NCI-H2227 (cell line): ENCODE measurements around the gene GRK2.
"Not testable (repeated sequence)": the region's sequence is repeated elsewhere in the genome, so short reads cannot be mapped to it uniquely, and the experiment has no call there.

ENCODE experiments used
- DNase-seq: peaks from one replicate; lab custom pipeline; 2025; ENCODE audit not compliant: unreplicated experiment; lab: John Stamatoyannopoulos, UW

Gene GRK2

GRCh38 chr11:67310246-67311050, 44.2 kb downstream of the GRK2 start:
- no peak for DNase-seq

GRCh38 chr11:67311051-67311555, 44.8 kb downstream of the GRK2 start:
- DNase-seq, result no peak

- no peak for DNase-seq
Observed at GRCh38 chr11:67311556-67312082, 45.3 kb downstream of the GRK2 start.

- DNase-seq, result no peak
Observed at GRCh38 chr11:67312187-67313021, 46.1 kb downstream of the GRK2 start.

- DNase-seq, result no peak
Observed at GRCh38 chr11:67313125-67313890, 47.0 kb downstream of the GRK2 start.

GRCh38 chr11:67314218-67314617, 47.9 kb downstream of the GRK2 start:
- no peak for DNase-seq

GRCh38 chr11:67315325-67315909, 49.1 kb downstream of the GRK2 start:
- DNase-seq, result no peak

- DNase-seq, result no peak
Observed at GRCh38 chr11:67316882-67317204, 50.6 kb downstream of the GRK2 start.

- DNase-seq, result peak; percentile 99
Observed at GRCh38 chr11:67317205-67317887, 51.1 kb downstream of the GRK2 start.

- no peak for DNase-seq
Observed at GRCh38 chr11:67317888-67318555, 51.7 kb downstream of the GRK2 start.

- DNase-seq, result not testable (repeated sequence)
Observed at GRCh38 chr11:67318876-67319275, 52.6 kb downstream of the GRK2 start.

- DNase-seq, result no peak
Observed at GRCh38 chr11:67320011-67320410, 53.7 kb downstream of the GRK2 start.

- no peak for DNase-seq
Observed at GRCh38 chr11:67320691-67321090, 54.4 kb downstream of the GRK2 start.

GRCh38 chr11:67321313-67321871, 55.1 kb downstream of the GRK2 start:
- no peak for DNase-seq

- DNase-seq, result no peak
Observed at GRCh38 chr11:67322049-67322448, 55.8 kb downstream of the GRK2 start.

- DNase-seq, result no peak
Observed at GRCh38 chr11:67323526-67323925, 57.3 kb downstream of the GRK2 start.

- no peak for DNase-seq
Observed at GRCh38 chr11:67332081-67332691, 65.9 kb downstream of the GRK2 start.
